GM21825 (cell line): Measurements from ENCODE around the gene PLD3.
"Not testable (repeated sequence)": the region's sequence is repeated elsewhere in the genome, so short reads cannot be mapped to it uniquely, and the experiment has no call there.

Source experiments
- ATAC-seq: cut with Tn5 transposase; IDR thresholded peaks from one replicate; pipeline ENCODE4 v1.9.1; 2021; ENCODE audit warnings: mild to moderate bottlenecking, moderate library complexity; ENCODE audit not compliant: unreplicated experiment

PLD3 gene

DNA sequence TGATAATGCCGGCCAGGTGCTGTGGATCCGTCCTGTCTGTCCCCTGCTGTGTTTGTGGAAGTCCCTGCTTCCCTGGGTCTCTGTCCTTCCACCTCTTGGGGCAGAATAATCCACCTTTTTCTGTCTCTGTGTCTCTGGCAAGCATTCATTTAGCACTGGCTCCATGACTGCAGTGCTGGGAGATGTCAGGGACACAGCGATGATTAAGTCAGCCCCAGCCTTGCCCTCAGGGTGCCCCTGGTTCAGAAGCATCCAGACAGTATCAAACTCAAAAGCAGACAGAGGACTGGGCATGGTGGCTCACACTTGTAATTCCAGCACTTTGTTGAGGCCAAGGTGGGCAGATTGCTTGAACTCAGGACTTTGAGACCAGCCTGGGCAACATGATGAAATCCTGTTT, 40.0 kb downstream of the PLD3 start:
- ATAC-seq, result no peak

DNA sequence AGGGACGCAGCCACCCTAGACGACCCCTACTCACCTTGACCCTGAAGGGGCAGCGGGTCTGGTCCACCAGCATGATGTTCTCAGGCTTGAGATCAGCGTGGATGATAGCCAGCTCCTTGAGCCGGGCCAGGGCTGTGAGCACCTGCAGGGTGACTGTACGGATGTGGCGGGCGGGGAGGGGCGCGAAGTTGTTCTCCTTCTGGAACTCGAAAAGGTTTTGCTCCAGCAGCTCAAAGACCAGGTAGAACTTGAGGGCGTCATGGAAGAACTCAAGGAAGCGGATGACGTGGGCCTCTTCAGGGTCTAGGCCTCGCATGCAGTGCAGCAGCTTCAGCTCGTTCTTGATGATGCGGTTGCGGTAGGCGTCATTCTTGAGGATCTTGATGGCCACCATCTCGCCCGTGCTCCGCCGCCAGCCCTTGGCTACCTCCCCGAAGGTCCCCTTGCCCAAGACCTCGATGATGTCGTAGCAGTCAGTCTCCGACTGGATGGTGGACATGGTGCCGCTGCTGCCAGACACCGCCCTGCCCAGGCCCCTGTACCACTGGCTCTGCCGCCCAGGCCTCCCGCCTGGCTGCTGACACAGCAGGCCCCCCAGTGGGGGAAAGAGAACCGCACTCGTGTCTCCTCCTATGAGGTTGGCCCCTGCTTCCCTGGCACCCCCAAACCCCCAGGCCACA, 41.0 kb downstream of the PLD3 start:
- ATAC-seq, result no peak

DNA sequence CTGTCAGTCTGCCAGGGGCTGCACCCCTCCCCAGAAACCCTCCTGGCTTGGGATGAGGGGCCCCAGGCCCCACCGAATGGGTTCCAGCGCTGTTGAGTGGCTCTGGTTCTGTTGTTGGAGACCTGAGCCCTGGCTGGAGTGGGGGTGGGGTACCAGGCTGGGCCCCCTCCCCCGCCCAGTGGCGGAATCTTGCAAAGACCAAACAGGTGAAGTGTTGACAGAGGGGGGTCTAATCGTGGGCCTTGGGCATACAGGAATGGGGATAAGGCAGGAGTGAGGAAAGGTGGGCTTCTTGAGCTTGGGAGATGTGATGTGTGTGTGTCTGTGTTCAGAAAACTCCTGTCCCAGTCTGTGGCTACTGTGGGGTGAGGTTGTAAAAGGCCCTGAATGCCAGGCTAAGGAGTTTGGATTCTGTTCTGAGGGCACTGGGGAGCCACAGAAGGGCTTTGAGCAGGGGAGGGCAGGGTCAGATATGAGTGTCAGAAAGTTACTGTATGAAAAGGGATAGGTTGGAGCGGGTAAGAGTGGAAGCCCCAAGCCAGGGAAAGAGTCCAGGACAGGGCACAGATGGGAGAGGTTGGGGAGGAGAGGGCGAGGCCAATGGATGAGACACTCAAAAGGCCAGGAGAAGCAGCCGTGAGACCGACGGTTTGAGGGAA, 41.7 kb downstream of the PLD3 start, which contains the start of gene HIPK4:
TSS of gene HIPK4 (minus strand) at position 98 of the 659 bp plus-strand sequence. CDS start 279 bp downstream, outside the sequence.
- ATAC-seq, result no peak

DNA sequence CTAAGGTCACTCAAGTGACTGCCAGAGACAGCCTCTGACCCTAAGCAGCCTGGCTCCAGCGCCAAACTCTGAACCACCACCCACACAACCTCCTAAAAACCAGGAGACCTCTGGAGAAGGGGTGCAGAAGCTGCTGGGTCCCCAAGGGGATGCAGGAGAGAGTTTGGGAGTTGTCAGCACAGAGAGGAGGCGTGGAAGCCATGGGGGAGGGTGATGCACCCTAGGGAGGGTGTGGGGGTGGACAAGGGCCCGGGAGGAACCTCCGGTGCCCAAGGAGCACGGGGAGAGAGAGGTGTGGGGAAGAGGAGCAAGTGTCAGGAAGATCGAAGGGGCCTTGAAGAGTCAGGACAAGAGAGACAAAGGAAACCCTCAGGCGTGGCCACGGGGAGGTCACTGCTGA, 43.6 kb downstream of the PLD3 start:
- ATAC-seq, result no peak

DNA sequence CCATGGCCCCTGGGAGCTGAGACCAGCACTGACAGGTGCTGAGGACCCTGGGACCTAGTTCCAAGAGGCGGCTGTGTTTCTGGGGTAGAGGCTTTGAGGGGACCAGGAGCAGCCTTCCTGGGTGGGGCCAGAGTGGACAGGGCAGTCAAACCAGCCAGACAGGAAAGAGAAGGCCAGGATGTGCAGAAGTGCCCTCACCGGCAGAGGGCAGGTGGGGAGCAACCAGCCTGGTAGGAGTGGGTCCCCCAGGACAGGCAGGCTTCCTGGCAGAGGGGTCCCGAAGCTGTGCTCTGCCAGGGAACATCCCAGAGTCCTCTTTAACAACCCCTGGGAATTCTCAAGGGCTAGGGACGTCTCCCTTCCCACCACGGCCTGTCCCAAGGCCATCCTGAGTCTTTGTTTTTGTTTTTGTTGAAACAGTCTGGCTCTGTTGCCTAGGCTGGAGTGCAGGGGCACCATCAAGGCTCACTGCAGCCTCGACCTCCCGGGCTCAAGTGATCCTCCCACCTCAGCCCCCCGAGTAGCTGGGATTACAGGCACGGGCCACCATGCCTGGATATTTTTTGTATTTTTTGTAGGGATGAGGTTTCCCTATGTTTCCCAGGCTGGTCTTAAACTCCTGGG, 44.5 kb downstream of the PLD3 start:
- ATAC-seq, result no peak

DNA sequence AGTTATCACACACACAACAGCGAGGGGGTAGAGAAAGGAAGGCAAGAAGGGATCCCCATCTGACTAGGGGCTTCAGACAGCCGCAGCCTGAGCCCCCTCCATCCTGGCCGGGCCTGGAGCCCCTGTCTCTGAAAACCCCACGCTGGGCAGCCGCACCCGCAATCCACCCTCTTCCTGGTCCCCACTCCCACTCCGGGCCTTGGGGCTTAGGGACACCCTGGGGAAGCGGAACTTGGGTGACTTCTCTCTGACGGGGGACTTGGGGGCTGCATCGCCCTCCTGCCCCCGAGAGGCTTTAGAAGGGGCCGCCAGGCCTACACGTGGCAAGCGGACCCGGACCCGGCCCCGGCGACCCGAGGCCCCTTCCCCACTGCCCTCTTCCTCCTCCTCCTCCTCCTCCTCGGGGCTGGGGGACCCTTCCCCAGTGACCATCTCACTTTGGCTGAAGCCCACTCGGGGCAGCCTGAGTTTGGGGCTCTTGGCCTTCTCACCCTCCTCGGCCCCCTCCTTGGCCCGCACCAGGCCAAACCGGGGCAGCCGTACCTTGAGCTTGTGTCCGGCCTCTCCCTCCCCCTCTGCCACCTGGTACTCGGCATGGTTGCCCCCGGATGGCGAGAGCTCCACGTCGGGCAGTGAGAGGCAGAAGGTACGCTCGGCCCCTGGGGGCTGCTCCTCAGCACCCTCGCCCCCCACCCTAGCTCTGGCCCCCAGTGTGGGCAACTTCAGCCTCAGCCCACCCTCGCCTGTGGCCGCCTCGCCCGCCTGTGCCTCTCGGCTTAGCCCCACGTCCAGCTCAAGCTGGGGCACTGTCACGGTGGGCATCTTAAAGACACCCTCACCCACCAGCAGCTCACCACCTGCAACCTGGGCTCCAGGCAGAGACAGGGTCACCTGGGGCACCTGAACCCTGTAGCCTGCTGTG, 45.7 kb downstream of the PLD3 start:
- no peak for ATAC-seq

DNA sequence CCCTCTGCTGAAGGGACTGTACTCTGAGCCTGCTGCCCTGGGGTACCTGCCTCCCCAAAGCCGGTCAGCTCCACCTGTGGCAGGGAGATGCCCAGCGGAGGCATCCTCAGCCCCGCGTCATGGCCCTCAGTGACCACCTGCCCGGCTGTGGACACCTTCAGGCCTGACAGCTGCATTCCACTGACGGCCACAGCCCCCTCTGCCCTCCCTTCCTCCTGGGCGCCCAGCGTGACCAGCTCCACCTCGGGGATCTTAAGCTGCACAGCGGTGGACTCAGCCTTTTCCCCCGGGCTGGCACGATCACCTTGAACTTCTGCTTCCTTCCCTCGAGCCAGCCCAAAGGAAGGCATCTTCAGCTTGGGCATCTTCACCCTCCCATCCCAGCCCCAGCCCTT, 46.3 kb downstream of the PLD3 start:
- no peak for ATAC-seq

DNA sequence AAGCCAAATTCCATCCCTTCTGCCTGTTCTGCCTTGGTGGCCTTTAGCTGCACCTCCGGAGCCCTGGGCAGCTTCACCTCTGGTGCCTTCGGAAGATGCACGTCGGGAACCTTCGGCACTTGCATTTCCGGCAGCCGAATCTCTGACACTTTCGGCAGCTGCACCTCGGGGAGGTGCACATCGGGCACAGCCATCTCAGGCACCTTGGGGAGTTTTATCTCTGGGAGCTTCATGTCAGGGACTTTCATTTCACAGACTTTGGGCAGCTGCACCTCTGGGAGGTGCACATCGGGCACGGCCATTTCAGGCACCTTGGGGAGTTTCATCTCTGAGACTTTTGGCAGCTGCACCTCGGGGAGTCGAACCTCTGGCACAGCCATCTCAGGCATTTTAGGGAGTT, 47.5 kb downstream of the PLD3 start:
- no peak for ATAC-seq

DNA sequence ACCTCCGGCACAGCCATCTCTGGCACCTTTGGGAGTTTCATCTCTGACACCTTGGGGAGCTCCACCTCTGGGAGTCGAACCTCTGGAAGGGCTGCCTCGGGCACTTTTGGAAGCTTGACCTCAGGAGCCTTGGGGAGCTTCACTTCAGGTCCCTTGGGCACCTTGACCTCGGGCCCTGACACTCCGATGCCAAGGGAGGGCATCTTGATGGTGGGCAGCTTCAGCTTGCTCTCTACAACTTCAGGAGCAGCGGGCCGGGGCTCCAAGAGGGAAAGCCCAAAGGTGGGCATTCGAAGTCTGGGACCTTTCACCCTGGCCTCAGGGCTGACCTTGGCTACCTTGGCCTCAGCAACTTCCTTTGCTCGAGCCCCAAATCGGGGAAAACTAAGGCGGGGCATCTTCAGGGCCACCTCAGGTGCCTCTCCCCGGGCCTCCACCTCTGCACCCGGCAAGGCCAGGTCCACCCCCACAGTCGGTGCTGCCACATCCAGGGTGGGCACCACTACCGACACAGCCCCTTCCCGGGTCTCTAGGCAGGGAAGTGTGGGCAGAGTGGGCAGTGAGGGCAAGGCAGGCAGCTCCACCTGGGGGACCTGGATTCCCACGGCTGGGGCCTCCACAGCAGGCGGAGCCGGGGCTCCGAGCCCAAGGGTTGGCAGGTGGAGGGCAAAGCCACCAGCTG, 48.5 kb downstream of the PLD3 start:
- ATAC-seq, result no peak

DNA sequence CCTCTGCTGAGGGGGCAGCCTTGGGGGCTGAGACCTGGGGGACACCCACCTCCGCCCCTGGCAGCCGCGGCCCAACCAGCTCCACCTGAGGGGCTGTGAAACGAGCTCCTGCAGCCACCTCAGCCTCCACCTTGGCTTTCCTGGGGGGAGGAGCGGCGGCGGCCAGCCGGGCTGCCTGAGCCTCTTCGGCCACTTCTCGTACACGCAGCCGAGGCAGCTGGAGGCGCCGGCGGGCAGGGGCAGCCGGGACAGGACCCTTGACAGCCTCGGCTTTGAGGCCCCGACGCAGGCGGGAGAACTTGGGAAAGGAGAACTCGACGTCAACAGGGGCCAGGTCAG, 49.0 kb downstream of the PLD3 start:
- no peak for ATAC-seq

DNA sequence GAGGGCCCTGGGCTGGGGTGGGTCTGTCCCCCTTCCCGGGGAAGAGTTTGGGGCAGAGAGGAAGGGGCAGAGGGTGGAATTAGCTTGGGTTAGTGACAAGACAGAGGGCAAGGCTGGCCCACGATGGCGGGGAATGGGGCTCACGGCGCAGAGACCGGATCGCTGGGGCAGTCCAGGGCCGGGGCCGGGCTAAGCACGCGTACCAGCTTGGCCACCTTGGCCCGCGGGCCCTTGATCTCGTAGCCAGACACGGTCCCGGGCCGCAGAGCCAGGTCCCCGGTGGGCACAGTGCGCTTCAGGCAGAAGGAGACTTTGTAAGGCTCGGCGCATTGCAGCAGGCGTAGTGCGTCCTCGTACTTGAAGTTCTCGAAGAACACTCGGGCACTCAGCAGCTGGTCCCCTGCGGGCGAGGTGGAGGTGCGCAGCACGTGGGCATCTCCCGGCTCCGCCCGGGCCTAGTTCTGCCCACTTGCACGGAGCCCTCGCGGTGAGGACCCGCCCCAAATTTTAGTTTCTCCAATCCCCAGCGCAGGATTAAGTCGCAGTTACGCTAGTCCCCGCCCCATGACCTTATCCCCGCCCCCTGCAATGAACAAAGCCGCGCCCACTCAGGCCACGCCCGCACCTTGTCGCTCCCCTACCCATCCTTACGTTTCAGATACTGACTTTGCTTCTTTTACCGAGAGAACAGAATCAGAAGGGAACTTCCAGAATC, 50.1 kb downstream of the PLD3 start:
- ATAC-seq, result no peak

DNA sequence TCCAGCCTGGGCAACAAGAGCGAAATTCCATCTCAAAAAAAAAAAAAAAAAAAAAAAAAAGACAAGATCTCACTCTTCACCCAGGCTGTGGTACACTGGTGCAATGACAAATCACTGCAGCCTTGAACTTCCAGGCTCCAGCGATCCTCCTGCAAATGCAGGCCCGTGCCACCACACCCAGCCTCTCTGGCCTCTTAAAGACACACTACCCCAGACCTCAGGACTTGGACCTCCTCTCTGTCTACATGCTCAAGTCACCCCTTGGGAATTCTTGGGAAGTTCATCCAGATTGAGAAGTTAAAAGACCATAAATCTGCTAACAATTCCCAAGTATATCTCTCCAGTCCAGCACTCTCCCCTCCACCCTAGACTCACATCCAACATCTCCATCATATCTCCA, 52.1 kb downstream of the PLD3 start:
- ATAC-seq, result no peak

DNA sequence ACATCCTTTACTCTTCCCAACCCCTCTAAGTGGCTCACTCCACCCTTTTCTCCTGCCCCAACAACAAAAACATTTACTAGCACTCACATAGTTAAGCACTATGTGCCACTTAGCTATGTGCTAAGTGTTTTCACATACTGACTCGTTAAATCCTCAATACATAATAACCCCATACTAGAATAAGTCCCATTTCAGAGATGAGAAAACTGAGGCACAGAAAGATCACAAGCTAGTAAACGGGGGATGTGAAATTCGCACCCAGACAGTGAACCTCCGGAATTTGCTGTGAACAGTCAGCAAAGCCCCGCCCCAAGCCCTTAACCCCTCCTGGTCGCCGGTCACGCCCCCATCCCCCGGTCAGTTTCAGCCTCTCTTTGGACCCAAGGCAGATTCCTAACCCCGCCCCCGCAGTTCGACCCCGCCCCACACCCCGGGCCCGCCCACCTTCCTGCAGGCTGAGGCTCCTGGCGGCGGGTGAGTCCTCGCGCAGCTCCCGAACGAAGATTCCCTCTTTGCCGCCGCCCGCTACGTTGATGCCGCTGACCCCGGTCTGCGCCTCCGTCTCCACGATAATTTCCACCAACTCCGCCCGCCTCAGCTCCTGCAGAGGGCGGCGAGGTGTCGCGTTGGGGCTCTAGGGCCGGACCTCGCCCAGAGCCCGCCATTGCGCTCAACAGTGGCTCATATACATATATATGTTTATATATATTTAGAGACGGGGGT, 54.9 kb downstream of the PLD3 start:
- peak; percentile 60 for ATAC-seq

DNA sequence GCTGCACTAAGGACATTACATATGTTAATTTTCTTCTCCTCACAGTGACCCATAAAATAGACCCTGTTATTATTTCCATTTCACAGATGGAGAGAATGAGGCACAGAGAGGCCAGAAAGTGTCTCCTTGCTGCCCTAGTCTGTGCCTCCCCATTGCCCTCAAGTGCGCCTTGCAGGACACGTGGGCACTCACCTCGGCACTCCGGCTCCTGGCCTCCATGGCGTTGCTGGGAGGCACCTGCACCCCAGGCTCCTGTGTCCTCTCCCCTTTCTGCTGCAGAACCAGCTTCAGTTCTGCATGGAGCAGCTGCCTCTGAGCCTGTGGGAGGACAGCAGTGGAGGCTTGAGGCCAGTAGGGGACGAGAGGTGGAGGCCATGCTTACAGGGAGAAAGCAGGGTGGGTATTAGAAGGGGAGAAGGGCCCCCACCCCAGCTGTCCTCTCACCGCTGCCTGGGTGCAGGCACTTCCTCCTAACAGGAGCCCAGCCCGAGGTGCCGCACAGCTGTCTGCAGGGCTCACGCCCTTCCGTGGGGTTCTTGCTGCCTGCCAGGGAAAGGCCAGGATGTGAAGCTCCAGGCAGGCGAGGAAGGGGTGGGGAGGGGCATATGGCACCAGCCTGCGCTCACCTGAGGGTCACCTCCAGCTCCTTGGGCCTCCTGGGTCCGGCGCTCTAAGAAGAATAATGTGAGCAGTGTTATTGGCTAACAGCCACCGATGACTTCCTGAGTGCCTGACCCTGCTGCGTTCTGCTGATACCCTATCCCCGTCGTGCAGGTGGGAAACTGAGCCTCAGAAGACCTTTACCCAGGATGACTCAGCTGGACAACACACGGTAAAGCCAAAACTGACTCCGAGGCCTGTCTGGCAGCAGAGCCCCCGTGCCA, 59.5 kb downstream of the PLD3 start:
- ATAC-seq, result no peak

DNA sequence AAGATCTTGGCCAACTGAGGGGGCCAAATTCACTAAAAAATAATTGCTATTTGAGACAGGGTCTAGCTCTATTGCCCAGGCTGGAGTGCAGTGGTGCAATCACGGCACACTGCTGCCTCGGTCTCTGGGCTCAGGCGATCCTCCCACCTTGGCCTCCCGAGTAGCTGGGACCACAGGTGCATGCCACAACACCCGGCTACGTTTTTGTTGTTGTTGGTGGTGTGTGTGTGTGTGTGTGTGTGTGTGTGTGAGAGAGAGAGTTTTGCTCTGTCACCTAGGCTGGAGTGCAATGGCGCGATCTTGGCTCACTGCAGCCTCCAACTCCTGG, 60.1 kb downstream of the PLD3 start:
- not testable (repeated sequence) for ATAC-seq

DNA sequence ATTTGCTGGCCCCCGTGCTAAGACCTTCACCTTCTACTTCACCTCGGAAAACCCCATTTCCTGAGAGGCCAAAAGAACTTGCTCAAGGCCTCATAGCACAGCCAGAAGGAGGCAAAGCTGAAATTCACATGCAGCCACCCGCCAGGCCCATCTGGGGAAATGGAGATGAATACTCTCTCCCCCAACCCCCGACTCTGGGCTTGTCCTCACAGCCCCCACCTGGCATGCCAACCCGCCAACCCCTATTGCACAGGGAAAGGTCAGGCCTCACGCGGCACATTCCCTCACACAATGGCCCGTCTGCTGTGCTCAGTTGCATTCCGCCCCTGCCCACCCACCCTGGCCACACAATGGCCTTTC, 61.5 kb downstream of the PLD3 start:
- no peak for ATAC-seq

DNA sequence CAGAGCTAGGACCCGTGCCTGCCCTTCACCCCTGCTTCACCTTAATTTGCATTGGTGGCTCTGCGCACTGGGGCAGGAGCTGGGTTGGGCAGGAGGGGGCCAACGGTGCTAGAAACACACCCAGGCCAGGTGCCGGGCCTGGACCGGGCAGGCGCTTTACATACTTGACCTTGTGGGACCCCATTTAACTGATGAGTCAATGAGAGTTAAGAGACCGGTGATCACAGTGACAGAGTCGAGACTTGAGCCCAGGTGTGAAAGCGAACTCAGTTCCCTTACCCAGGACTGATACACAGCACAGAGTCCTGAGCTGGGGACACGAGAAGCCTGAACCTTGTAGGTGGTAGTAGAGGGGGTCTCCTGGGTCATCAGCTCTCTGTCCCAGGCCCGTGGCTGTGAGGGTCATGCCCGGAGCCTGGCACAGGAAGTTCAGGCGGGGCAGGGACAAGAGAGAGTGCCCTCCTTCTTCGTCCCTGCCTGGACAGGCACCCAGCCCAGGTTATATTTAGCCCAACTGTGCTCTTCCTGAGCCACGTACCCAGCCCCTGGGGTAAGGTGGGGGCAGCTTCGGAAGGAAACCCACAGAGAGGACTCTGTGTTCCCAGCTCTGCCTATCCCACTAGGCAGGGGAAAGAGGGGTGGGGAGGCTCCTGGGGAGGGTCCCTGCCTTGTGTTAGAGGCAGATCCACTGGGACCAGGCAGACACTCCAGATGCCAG, 62.8 kb downstream of the PLD3 start:
- no peak for ATAC-seq

DNA sequence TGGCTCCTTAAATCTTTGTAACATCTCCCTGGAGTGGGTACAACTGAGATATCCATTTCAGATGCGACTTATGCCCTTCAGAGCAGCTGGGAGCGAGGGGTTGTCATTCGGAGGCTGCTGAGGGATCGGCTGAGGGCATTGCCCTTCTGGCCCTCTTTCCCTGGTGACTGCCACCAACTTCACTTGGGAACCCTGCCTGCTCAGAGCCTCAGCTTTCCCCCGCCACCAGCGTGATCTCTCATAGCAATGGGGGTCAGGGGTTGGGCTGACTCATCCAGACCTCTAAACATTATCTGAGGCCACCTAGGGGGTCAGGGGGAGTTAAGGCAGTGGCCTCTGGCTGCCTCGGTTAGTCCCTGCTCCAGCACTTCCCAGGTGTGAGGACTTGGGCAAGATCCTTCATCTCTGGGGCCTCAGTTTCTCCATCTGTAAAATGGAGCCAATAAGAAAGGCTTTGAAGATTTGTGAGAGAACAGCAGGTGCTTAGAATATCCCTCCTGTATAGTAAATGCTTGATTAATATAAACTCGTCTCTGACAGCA, 63.5 kb downstream of the PLD3 start:
- ATAC-seq, result no peak
